ENCODE data around the gene RNF212B.

RNF212B gene

GRCh38 chr14:23202001-23202400 lies 35.7 kb upstream of the RNF212B start:
- Histone ChIP-seq H3K9me3 (ENCODE audit: low read length) (no peaks in the 10 kb centered on the region), H3F3A (ENCODE audit: insufficient read depth, low read length) (no peaks in the 10 kb centered on the region), H3K27ac (ENCODE audit: low read depth, low read length, poor library complexity, severe bottlenecking) (no peak overlapping the region), H3K79me2 (ENCODE audit: insufficient read depth, low read length) (no peaks in the 10 kb centered on the region), H3K9me2 (ENCODE audit: low read depth, low read length) (no peaks in the 10 kb centered on the region), H2AFZ (ENCODE audit: low read length) (no peak overlapping the region), H3K4me2 (ENCODE audit: low read length) (no peak overlapping the region), H3K9ac (ENCODE audit: low read length) (no peak overlapping the region), H4K20me1 (ENCODE audit: insufficient read depth, low read length) (no peaks in the 10 kb centered on the region), H3K27me3 (ENCODE audit: insufficient read depth, low read length) (no peaks in the 10 kb centered on the region), H3K36me3 (ENCODE audit: insufficient read depth, low read length) (no peaks in the 10 kb centered on the region), H3K4me1 (ENCODE audit: insufficient read depth, low read length, severe bottlenecking) (no peaks in the 10 kb centered on the region), H3K4me3 (ENCODE audit: low read depth, low read length, poor library complexity, severe bottlenecking) (no peak overlapping the region)
- TF ChIP-seq EZH2 (IDR thresholded peaks at IDR 0.05; ENCODE audit: borderline replicate concordance, low read length): no peak
- no peak for TF ChIP-seq CTCF (IDR thresholded peaks at IDR 0.05; ENCODE audit: low read length)

- H3F3A ChIP-seq (ENCODE audit: insufficient read depth, low read length): no peaks in the 10 kb centered on the region
- TF ChIP-seq CTCF (IDR thresholded peaks at IDR 0.05; ENCODE audit: low read length) (no peak), EZH2 (IDR thresholded peaks at IDR 0.05; ENCODE audit: borderline replicate concordance, low read length) (no peak)
- H3K79me2 ChIP-seq (ENCODE audit: insufficient read depth, low read length): no peaks in the 10 kb centered on the region
- no peak overlapping the region for H3K4me3 ChIP-seq (ENCODE audit: low read depth, low read length, poor library complexity, severe bottlenecking)
- no peaks in the 10 kb centered on the region for H4K20me1 ChIP-seq (ENCODE audit: insufficient read depth, low read length)
- H3K4me2 ChIP-seq (ENCODE audit: low read length): no peak overlapping the region
- H3K9me2 ChIP-seq (ENCODE audit: low read depth, low read length): no peaks in the 10 kb centered on the region
- H3K9ac ChIP-seq (ENCODE audit: low read length): no peak overlapping the region
- no peak overlapping the region for H3K27ac ChIP-seq (ENCODE audit: low read depth, low read length, poor library complexity, severe bottlenecking)
- no peaks in the 10 kb centered on the region for H3K4me1 ChIP-seq (ENCODE audit: insufficient read depth, low read length, severe bottlenecking)
- H3K36me3 ChIP-seq (ENCODE audit: insufficient read depth, low read length): no peaks in the 10 kb centered on the region
- no peaks in the 10 kb centered on the region for H3K9me3 ChIP-seq (ENCODE audit: low read length)
- no peak overlapping the region for H2AFZ ChIP-seq (ENCODE audit: low read length)
- H3K27me3 ChIP-seq (ENCODE audit: insufficient read depth, low read length): no peaks in the 10 kb centered on the region
Observed at GRCh38 chr14:23206422-23207145, 31.2 kb upstream of the RNF212B start.

GRCh38 chr14:23207146-23207540 lies 30.6 kb upstream of the RNF212B start:
- Histone ChIP-seq H3K9ac (ENCODE audit: low read length) (no peak overlapping the region), H3K4me2 (ENCODE audit: low read length) (no peak overlapping the region), H3K4me1 (ENCODE audit: insufficient read depth, low read length, severe bottlenecking) (no peaks in the 10 kb centered on the region), H2AFZ (ENCODE audit: low read length) (no peak overlapping the region), H3F3A (ENCODE audit: insufficient read depth, low read length) (no peaks in the 10 kb centered on the region), H3K9me2 (ENCODE audit: low read depth, low read length) (no peaks in the 10 kb centered on the region), H4K20me1 (ENCODE audit: insufficient read depth, low read length) (no peaks in the 10 kb centered on the region), H3K79me2 (ENCODE audit: insufficient read depth, low read length) (no peaks in the 10 kb centered on the region), H3K27me3 (ENCODE audit: insufficient read depth, low read length) (no peaks in the 10 kb centered on the region), H3K9me3 (ENCODE audit: low read length) (no peaks in the 10 kb centered on the region), H3K36me3 (ENCODE audit: insufficient read depth, low read length) (no peaks in the 10 kb centered on the region), H3K27ac (ENCODE audit: low read depth, low read length, poor library complexity, severe bottlenecking) (no peak overlapping the region), H3K4me3 (ENCODE audit: low read depth, low read length, poor library complexity, severe bottlenecking) (no peak overlapping the region)
- TF ChIP-seq EZH2 (IDR thresholded peaks at IDR 0.05; ENCODE audit: borderline replicate concordance, low read length) (no peak), CTCF (IDR thresholded peaks at IDR 0.05; ENCODE audit: low read length) (no peak)
